SK-N-SH (cell line): ENCODE measurements around the gene EEFSEC. TPM values are rescaled to one million over a fixed set of nuclear protein-coding genes. Genes with fewer than 3 reads are reported as not detected.

Source experiments
- polyA plus RNA-seq, 3 experiments: library from polyadenylated mRNA; depleted of rRNA; stranded (reverse); fragments of >200 nt; gene quantifications; 2 replicates each; pipeline ENCODE4 v1.2.3, GENCODE V29; 2012
- small RNA-seq, 7 experiments: library from RNA; depleted of rRNA; stranded (forward); fragments of <200 nt; gene quantifications; one replicate each; pipeline ENCODE3, GENCODE V24; 2012

EEFSEC gene
- polyA plus RNA-seq, 1 of the 3 experiments (the other 2 are of a cell fraction), result 12.4 TPM

Small RNA genes lying within 50 kb of the gene (small RNA-seq; reads per million reads assigned to genes)
- gene RNU6-823P, result 0 reads per million in 7 experiments

Other genes starting within 250 kb of the EEFSEC start
- not detected in 2 replicates for gene KBTBD12, start 238.2 kb upstream of the EEFSEC start, polyA plus RNA-seq (2012; rRNA removed)
- gene SEC61A1, start 101.0 kb upstream of the EEFSEC start, polyA plus RNA-seq (2012; rRNA removed), result 153 and 215 TPM in 2 replicates
- 140 and 145 TPM in 2 replicates for gene RUVBL1, start 29.7 kb upstream of the EEFSEC start, polyA plus RNA-seq (2012; rRNA removed)